Fibroblast of lung (primary cell): ENCODE measurements around the gene IGFBP5.

Experiments
- CTCF ChIP-seq, 2 donors: IDR thresholded peaks in 1 of 2; conservative IDR thresholded peaks in 1 of 2; 1 replicate in 1 of 2; 2 replicates in 1 of 2; pipeline ENCODE4 v1.5.1; 2011 to 2012; ENCODE audit warnings: low read length in 2 of 2, control low read depth in 1 of 2, inconsistent platforms in 1 of 2, low read depth in 1 of 2, mild to moderate bottlenecking in 1 of 2
- EZH2 ChIP-seq: IDR thresholded peaks from 2 replicates; pipeline ENCODE4 v1.5.1; 2012; ENCODE audit warnings: low read length, control low read depth, mild to moderate bottlenecking; ENCODE audit errors: missing control alignments

GRCh38 chr2:216670266-216671080 lies 24.9 kb downstream of the IGFBP5 start:
- TF ChIP-seq CTCF (conservative IDR thresholded peaks at IDR 0.05 in 1 of 2, IDR thresholded peaks at IDR 0.05 in 1 of 2; ENCODE audit: low read depth in 1 of 2, low read length in 2 of 2) = no peak
- TF ChIP-seq EZH2 = no peak
